Ureter (tissue), 1 donor: ENCODE measurements around the gene TPRG1L. TPM values are rescaled to one million over a fixed set of nuclear protein-coding genes. Genes with fewer than 3 reads are reported as not detected.
A peak's percentile ranks its signal among the peaks of the same experiment; 100 is the strongest.

ENCODE experiments used
- DNase-seq: peaks from one replicate; pipeline ENCODE4 v3.0.0-alpha.2; 2020; ENCODE audit warnings: low spot score
- total RNA-seq: library from RNA; stranded (reverse); gene quantifications from one replicate; pipeline ENCODE4 v1.2.4, GENCODE V29; 2023
- donor health status: DM: yes; HTN: yes; CAD: no.

The TPRG1L gene
- total RNA-seq, 1 donor from 2014 or later, result 54.7 TPM

DNA sequence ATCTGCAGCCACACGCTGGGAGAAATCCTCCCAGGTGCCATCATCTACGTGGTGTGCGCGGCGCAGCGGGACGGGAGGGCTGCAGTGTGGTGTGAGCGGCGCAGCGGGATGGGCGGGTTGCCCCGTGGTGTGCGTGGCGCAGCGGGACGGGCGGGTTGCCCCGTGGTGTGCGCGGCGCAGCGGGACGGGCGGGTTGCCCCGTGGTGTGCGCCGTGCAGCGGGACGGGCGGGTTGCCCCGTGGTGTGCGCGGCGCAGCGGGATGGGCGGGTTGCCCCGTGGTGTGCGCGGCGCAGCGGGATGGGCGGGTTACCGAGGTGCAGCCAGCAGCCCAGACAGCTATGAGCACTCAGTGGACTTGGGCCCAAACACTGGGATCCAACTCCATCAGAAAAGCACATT lies 20.4 kb downstream of the TPRG1L start:
- DNase-seq, result no peak

DNA sequence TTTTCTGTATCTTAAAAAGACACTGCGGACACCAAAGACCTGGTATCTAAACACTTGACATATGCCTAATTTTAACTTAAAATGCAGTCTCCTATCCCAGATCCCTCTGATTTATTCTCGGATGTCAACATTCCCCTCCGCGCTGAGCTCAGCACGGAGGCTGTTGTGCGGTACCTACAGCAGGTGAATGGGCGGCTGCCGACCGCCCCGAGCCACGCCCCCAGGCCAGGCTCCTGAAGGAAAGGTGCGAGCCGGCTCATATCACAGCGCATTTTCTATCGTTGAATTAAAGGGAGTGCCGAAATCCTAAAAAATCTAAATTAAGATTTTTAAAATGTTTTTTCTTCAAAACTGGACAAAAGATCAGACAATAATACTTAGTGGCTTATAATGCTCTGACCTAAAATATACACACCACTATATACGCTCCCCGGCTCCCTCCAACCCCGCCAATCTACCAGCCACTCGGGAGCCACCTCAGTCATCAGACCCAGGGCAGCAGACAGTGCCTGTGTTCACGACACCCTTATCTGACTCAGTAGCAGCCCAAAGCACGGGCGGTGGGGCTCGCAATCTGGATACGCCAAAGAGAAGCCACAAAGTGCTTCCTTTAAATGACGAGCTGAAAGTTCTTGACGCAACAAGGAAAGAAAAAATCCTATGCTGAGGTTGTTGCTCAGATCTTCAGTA lies 21.0 kb downstream of the TPRG1L start:
- DNase-seq, result no peak

DNA sequence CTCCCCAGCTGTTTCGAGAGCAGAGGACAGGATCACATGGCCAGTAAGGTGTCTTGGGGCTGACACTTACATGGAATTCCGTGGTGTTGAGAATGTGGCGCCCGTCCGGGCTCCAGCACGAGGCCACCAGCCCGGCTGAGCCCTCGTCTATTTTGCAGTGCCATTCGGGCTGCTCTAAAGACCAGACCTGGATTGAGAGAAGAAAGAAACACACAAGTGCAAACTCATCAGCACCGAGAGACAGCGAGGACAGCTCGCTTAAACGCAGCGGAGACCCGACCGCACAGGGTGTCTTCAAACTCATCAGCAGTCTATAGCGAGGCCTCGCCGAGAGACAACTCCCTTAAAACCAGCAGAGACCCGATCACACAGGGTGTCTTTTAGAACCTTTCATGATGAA lies 21.8 kb downstream of the TPRG1L start:
- DNase-seq, result no peak

DNA sequence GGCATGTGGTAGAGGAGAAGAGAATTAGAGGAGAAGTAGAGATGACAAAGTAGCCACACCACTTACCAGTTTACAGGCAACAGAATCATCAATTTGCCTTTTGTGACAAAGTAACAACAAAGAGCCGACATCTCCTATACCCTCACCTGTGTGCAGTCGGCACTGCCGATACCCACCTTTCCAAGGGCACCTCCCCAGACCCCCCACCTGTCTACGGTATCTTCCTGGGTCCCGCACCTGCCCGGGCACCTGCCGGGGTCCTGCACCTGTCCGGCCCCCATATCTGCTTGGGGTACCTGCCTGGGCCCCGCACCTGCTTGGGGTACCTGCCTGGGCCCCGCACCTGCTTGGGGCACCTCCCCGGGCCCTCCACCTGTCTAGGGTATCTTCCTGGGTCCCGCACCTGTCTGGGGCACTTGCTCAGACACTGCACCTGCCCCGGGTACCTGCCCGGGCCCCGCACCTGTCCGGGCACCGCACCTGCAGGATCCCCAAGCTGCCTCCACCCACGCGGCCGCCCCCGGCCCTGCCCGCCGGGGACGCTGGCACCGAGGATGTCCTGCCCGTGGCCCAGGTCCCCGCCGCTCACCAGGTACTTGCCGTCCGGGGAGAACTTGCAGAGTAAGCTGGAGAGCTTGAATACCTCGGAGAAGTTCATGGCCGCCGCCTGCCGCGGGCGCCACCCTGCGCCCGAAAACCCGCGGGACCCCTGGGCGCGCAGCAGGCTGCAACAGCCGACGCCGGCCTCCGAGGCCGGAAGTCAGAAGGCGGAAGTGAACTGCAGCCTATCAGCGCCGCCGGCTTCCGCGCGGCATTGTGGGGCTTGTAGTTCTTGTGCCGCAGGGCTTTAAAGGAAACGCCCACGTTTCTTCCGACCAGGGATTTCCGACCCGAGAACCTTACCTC lies 24.8 kb downstream of the TPRG1L start, which contains the start of gene WRAP73:
WRAP73 (minus strand) TSS at position 762 of the 906 bp plus-strand sequence; CDS start at position 658, 104 bp downstream.
- peak; percentile 87 for DNase-seq

DNA sequence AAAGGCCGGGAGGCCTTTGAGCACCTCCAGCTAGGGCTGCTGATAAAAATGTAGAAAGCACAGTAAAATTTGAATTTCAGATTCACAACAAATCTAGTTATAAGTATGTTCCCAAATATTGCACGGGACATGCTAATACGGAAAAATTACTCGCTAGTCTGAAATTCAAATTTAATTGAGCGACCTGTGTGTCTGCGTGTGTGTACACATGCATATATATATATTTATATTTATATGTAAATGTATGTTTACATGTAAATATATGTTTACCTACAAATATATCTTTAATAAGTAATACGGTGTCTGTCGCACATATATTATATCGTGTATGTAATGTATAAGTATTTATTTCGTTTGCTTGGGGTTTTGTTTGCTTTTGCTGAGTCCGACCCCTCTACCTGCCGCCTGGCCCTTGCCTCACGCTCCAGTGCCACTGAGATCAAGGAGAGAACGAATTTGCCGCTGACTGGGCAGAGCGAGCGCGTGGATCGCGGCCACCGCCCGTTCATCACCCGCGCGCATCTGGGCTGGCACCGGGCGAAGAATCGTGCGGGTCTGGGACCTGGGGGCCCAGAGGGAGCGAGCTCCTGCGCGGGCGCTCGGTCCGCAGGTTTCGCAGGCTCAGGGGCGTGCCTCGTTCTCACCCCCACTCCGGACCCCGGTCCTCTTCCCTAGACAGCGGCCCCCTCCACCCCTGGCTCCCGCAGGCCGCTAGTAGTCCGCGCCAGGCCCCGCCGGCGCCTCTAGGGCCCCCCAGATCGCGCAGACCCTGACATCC lies 25.6 kb downstream of the TPRG1L start:
- DNase-seq, result no peak

DNA sequence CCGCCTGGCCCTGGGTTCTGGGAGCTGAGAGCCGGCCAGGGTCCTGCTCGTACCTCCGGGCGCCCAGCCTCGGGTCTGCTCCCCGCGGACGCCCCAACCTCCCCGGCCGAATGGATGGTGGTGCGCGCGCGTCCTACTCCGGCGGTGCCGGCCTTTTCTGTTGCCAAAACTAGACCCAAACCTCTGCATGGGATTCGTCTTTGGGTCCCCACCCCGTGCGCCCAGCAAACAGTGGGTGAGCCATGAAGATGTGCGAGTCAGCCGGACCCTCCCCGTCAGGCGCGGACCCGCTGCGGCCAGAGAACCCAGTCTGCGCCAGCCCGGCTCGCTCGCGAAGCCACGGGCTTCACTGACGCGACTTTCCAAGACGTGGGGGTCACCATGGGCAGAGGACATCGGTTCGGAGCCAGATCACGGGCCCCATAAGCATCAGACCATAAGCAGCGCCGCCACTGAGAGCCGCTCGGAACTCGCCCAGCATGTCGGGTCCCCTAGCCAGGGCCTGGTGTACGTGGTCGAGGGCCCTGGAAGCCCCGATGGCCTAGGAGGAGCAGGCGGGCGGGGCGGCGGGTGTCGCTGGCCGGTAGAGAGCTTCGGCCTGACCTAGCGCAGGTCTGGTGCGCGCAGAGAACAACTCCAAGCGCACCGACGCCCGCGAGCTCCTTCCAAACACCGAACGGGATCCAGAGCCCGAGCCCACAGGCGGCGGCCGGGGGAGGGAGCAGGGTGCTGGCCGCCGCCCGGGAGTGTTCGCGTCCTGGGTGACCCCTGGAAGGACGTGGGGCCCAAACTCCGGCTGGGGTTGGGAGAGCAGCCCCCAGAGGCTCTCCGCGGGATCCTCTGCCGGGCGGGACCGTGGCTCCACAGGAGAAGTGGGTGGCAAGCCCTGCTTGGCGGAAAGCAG lies 26.5 kb downstream of the TPRG1L start:
- DNase-seq, result no peak

DNA sequence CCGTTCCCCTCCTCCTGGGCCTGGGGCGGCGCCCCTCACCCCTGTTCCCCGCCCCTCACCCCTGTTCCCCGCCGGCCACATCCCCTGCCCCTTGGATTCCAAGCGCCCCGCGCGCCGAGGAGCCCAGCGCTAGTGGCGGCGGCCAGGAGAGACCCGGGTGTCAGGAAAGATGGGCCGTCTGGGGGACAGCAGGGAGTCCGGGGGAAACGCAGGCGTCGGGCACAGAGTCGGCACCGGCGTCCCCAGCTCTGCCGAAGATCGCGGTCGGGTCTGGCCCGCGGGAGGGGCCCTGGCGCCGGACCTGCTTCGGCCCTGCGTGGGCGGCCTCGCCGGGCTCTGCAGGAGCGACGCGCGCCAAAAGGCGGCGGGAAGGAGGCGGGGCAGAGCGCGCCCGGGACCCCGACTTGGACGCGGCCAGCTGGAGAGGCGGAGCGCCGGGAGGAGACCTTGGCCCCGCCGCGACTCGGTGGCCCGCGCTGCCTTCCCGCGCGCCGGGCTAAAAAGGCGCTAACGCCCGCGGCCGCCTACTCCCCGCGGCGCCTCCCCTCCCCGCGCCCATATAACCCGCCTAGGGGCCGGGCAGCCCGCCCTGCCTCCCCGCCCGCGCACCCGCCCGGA lies 27.2 kb downstream of the TPRG1L start, which contains the start of gene TP73:
TP73 (plus strand) TSS at position 587 of the 618 bp plus-strand sequence. CDS start 29,850 bp downstream, outside the sequence.
- no peak for DNase-seq

DNA sequence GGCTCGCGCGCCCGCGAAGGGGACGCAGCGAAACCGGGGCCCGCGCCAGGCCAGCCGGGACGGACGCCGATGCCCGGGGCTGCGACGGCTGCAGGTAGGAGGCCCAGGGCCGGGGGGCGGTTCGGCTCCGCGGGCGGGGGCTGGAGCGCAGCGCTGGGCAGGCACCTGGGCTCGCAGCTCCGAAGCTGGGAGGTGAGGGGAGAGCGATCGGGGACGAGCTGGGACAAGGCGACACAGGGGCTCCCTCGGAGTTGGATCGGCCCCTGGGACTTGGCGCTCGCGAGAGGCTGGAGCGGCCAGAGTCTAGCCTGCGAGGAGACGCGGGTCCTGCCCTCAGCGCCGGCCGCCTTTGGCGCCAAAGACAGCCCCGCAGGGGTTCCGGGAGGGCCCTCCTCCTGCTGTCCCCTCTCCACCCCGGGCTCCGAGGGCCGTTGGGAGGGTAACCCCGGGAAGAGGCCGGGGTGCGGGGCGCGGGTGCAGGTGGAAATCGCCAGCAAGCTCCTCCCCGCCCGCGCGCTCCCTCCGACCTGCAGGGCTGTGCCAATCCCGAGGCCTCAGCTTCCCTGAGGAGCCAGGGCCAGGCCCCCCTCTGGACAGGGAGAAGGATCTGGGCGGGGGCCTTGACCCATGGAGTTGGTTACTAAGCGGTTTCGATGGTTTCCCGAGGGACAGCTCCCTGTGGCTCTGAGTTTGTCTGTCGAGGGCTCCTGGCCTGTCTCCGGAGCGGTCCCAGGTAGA lies 27.9 kb downstream of the TPRG1L start:
- DNase-seq, result no peak

DNA sequence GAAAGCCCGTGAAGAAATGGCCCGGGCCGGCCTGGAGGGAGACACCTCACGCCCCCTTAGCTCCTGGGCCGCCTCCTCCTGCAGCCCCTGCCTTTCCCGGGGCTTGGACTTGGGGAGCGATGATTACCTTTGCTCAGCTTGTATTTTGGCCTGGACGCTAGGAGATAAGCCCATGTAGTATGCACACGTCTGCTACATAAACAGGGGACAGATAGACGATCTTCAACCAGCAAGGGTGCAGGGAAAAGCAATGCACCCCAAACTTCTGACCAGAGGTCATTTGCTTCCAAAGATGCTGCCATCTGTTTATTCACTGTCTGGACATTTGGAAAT lies 28.4 kb downstream of the TPRG1L start:
- no peak for DNase-seq

DNA sequence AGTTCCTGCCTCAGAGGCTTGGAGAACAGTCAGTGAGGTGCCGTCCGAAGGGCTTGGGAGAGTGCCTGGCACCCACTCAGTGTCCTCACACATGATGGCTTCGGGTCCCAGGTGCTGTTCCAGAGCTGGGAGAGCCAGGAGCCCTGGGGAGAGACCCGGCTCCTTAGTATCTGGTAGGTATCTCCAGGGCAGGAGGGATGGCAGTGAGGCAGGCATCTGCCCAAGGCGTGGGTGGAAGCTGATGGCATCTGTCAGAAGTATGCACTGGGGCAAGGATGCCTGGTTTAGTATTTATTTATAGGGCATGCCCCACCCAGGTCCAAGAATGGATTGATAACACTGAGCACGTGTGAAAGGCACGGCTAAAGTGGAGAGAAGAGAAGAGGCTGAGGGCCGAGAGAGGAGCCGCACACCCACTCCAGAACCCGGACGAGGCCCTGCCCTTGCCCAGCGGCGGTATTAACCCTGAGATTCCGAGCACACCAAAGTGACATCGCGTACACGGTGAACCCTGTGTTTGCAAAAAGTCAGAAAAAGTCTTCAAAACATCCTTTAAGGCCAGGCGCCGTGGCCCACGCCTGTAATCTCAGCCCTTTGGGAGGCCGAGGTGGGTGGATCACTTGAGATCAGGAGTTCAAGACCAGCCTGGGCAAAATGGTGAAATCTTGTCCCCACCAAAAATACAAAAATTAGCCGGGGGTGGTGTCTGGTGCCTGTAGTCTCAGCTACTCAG lies 29.9 kb downstream of the TPRG1L start:
- DNase-seq, result no peak

DNA sequence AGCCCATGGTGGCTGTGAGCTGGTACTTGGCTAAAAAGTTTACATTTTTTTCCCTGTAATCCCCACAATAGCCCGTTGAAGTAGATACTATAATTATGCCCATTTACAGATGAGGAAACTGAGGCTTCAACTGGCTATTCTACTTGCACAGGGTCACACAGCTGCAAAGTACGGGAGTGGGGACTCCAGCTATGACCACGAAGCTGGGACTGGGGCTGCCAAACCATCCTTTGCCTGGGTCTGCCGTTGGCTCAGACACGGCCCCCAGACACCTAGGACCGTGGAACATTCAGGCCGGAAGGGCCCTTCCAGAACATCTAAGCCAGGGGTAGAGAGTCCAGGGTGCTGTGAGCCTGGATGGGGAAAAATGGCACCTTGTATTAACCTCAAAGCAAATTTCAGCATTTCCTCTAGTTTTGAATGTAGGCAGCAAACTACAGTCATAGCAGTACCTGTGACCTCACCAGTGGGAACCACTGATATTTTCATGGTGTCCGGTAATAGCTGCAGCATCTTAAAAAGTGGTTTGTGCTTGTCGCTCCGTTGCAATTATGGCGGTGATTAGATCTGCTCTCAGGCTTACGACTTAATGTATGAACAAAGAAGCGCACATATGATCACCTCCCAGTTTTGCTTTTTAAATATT lies 31.8 kb downstream of the TPRG1L start:
- DNase-seq, result no peak

DNA sequence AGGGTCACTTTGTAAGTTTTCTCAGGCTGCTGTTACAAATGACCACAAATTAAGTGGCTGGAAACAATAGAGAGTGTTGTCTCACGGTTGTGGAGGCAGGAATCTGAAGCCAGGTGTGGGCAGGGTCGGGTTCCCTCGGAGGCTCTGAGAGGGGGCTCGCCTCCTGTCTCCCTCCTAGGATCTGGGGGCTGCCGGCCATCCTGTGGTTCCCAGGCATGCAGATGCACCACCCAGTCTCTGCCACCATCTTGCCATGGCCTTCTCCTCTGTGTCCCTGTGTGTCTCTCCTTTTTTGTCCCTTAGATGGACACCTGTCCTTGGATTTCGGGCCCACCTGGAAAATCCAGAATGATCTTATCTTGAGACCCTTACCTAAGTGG lies 32.3 kb downstream of the TPRG1L start:
- no peak for DNase-seq

DNA sequence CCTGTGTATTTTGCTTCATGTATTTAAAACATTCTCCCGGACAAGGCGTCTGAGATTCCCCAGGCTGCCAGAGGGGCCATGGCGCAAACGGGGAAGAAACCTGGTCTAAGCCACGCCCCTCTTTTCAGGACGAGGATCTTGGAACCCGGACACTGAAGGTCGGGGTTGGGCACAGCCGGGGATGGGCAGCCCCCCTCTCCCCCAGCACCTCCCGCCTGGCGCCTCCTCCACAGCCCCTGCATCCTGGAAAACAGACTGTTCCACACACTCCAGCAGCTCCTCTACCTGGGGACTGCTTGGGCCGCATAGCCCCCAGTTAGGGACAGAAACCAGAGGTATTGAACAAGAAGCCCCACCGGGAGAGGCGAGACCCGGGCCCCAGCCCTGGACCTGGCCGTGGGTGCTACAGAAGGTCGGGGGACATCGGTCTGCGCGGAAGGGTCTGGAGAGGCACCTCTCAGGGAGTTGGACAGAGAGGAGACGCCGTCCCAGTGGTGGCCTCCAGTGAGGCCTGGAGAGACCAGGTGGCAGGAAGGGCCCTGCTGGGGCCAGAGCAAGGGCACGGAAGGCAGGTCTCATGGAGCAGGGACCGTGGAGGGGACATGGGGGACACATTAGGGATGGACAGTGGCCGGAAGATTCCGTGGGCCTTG lies 32.9 kb downstream of the TPRG1L start:
- DNase-seq, result no peak

DNA sequence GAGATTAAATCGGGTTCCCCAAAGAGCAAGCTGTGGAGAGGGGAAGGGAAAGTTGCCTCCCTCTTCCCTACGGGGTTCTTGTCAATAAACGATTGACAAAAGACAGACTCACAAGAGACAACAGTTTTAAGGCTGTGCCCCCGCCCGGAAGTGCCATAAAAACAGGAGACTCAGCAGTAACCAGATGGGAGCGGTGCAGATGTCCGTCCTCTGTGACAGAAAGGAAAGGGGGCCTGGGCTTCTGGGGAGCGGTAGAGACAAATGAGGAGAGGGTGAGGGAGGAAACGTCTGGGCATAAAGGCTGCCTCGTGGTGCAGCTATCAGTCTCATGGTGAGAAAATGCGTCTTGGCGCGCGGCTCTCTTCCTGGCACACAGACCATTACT lies 33.4 kb downstream of the TPRG1L start:
- DNase-seq, result no peak

DNA sequence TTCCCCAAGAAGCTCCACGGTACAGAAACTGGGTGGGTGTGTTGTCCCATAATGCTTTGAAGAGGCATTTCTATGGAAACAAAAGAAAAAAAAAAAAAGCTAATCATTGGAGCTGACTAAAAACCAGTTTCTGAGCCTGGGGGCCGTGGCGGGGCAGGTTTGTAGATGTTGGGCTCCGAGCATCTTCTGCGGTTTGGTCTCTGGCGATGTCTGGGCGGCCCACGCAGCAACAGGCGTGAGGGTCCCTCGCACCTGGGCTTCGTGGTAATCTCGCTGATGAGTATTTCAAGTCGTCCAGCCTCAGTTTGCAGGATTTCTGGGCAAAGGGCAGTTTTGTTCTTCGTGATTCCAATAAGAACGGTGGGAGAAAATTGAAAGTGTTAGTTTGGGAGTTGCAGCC lies 34.3 kb downstream of the TPRG1L start:
- no peak for DNase-seq

DNA sequence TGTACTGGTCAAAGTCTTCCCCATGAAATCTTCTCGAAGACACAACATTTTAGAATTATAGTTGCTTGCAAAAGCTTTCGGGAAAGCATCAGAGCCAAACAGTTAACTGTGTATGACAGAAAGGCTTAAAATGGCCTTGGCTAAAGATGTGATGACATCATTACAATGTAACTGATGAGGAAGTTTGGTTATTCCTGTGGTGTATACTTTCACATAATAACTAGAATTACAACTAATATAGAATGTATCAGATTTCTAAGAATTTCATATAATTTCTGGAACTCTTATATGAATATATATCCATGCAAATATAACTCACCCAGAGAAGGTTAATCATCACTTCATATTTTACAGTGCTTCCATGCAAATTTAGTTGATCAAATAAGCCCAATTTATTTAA lies 35.9 kb downstream of the TPRG1L start:
- no peak for DNase-seq

DNA sequence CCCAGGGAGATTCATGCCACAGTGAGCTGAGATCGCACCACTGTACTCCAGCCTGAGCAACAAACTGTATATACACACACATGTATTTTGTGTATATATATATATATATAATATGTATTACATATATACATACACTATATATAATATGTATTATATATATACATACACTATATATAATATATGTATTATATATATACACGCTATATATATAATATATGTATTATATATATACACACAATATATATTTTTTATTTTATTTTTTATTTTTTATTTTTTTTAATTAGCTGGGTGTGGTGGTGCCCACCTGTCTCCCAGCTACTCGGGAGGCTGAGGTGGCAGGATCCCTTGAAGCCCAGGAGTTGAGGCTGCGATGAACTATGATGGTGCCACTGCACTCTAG lies 36.8 kb downstream of the TPRG1L start:
- DNase-seq, result no peak

DNA sequence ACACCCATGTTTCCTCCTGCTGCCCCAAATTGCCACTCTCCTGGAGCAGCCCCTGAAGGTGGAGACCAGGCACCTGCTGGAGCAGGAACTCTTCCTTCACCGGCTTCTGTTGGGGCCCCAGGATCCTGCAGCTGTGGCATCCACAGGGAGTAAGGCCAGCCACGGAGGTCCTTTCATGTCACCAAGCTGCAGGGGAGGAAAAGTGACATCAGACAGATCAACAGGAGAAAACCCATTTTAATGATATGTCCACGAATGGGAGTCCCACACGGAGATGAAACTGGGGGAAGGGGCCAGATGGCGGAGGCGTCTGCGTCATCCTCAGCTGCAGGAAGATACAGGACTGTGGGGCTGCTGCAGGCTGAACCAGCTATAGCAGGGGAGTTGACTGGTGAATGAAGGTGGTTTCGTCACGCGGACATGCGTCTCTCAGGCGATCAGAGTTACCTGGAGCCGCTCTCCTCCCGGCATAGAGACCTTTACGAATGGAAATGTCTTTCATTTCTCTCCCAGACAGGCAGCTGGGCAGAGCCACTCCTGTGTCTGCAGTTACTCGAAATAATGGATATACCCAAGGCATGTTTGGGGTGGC lies 37.4 kb downstream of the TPRG1L start:
- no peak for DNase-seq
